Measurements from ENCODE around the gene NTN5.

DNA sequence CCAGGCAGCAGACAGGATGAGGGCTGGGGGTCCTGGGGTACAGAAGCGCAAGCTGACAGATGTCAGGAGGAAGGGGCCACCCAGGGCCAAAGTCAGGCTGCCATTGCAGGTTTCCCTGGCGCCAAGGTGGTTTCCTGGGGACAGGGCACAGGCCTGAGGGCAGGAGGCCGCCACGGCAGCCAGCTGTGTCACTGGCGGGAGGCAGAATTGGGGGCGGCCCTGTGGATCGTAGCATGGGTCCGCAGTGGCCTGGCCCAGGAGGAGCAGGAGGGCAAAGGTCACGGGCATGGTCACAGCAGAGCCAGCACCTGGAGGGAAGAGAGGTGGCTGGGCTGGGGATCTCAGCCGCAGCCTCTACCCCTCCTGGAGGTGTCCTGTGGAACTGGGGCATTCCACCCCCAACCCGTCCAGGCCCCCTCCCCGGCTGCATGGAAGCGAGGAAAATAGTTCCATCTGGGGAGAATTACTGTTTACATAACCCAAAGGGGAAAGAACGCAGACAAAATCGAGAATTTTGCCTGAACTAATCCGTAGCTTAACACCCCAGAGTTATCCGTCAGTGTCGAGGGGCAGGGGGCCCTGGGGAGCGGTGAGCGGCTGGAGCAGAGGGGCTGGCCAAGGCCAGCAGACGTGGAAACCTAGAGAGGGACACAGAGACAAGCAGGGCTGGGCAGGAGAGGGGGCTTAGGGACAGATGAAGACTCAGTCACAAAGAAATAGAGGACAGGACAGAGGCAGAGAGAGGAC lies 1.9 kb downstream of the NTN5 start:
- TF ChIP-seq, protein P1, sequence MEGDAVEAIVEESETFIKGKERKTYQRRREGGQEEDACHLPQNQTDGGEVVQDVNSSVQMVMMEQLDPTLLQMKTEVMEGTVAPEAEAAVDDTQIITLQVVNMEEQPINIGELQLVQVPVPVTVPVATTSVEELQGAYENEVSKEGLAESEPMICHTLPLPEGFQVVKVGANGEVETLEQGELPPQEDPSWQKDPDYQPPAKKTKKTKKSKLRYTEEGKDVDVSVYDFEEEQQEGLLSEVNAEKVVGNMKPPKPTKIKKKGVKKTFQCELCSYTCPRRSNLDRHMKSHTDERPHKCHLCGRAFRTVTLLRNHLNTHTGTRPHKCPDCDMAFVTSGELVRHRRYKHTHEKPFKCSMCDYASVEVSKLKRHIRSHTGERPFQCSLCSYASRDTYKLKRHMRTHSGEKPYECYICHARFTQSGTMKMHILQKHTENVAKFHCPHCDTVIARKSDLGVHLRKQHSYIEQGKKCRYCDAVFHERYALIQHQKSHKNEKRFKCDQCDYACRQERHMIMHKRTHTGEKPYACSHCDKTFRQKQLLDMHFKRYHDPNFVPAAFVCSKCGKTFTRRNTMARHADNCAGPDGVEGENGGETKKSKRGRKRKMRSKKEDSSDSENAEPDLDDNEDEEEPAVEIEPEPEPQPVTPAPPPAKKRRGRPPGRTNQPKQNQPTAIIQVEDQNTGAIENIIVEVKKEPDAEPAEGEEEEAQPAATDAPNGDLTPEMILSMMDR (IDR thresholded peaks at IDR 0.05) = no peak
- TF ChIP-seq POLR2A (IDR thresholded peaks at IDR 0.05) = no peak
- TF ChIP-seq EP300 (IDR thresholded peaks at IDR 0.05) = no peak

Data from upper lobe of left lung (tissue), 4 donors.